ENCODE data around the gene KRTAP16-1.
"Not testable (repeated sequence)": the region's sequence is repeated elsewhere in the genome, so short reads cannot be mapped to it uniquely, and the experiment has no call there.

The KRTAP16-1 gene

GRCh38 chr17:41308918-41309359, at the start of gene KRTAP16-1:
TSS of gene KRTAP16-1 (minus strand) at chr17:41309309. CDS start at chr17:41309253, 56 bp downstream.
- Mint-ChIP-seq H3K27ac (peak within 1 kb of the TSS; percentile 93), H3K4me3 (peak within 1 kb of the TSS; percentile 81), H3K36me3 (peaks cover 2% of the 10 kb centered on the region), H3K9me3 (no peaks in the 10 kb centered on the region), H3K4me1 (peaks cover 67% of the 10 kb centered on the region), H3K27me3 (no peaks in the 10 kb centered on the region)

GRCh38 chr17:41354536-41354935, 45.4 kb upstream of the KRTAP16-1 start:
- Mint-ChIP-seq H3K4me1 (peaks cover 12% of the 10 kb centered on the region), H3K4me3 (no peak overlapping the region), H3K36me3 (peaks cover 2% of the 10 kb centered on the region), H3K9me3 (peaks cover 4% of the 10 kb centered on the region), H3K27ac (no peak overlapping the region), H3K27me3 (no peaks in the 10 kb centered on the region)

- Mint-ChIP-seq H3K27me3 (no peaks in the 10 kb centered on the region), H3K4me1 (peaks cover 12% of the 10 kb centered on the region), H3K9me3 (peaks cover 4% of the 10 kb centered on the region), H3K27ac (no peak overlapping the region), H3K4me3 (no peak overlapping the region), H3K36me3 (peaks cover 2% of the 10 kb centered on the region)
These were observed 43.7 kb upstream of the KRTAP16-1 start for GRCh38 chr17:41352597-41353366.

GRCh38 chr17:41351177-41351576, 42.1 kb upstream of the KRTAP16-1 start:
- Mint-ChIP-seq H3K9me3 (no peaks in the 10 kb centered on the region), H3K36me3 (no peaks in the 10 kb centered on the region), H3K4me3 (no peak overlapping the region), H3K27me3 (no peaks in the 10 kb centered on the region), H3K27ac (no peak overlapping the region), H3K4me1 (peaks cover 12% of the 10 kb centered on the region)

GRCh38 chr17:41350381-41350878, 41.3 kb upstream of the KRTAP16-1 start, which contains the start of gene KRT33A:
TSS of gene KRT33A (minus strand) at chr17:41350828. CDS start at chr17:41350767, 61 bp downstream.
- H3K4me3 Mint-ChIP-seq, H3K9me3 Mint-ChIP-seq, H3K27ac Mint-ChIP-seq, H3K27me3 Mint-ChIP-seq, H3K36me3 Mint-ChIP-seq: not testable (repeated sequence)
- H3K4me1 Mint-ChIP-seq, result peaks cover 12% of the 10 kb centered on the region

- peaks cover 3% of the 10 kb centered on the region for H3K36me3 Mint-ChIP-seq
- no peak overlapping the region for H3K27ac Mint-ChIP-seq
- H3K4me3 Mint-ChIP-seq, result no peak overlapping the region
- no peaks in the 10 kb centered on the region for H3K27me3 Mint-ChIP-seq
- peaks cover 17% of the 10 kb centered on the region for H3K4me1 Mint-ChIP-seq
- H3K9me3 Mint-ChIP-seq, result peaks cover 4% of the 10 kb centered on the region
These were observed 39.0 kb upstream of the KRTAP16-1 start for GRCh38 chr17:41347869-41348760.

- H3K4me1 Mint-ChIP-seq, result peaks cover 24% of the 10 kb centered on the region
- H3K9me3 Mint-ChIP-seq, H3K27me3 Mint-ChIP-seq, H3K36me3 Mint-ChIP-seq, H3K27ac Mint-ChIP-seq, H3K4me3 Mint-ChIP-seq: not testable (repeated sequence)
These were observed 37.3 kb upstream of the KRTAP16-1 start for GRCh38 chr17:41346421-41346820.

GRCh38 chr17:41345992-41346391, 36.9 kb upstream of the KRTAP16-1 start:
- H3K36me3 Mint-ChIP-seq, result peaks cover 8% of the 10 kb centered on the region
- H3K4me3 Mint-ChIP-seq, result no peak overlapping the region
- H3K27me3 Mint-ChIP-seq, result no peaks in the 10 kb centered on the region
- H3K27ac Mint-ChIP-seq, result no peak overlapping the region
- H3K9me3 Mint-ChIP-seq, result peaks cover 6% of the 10 kb centered on the region
- peaks cover 26% of the 10 kb centered on the region for H3K4me1 Mint-ChIP-seq

GRCh38 chr17:41343029-41343428, 33.9 kb upstream of the KRTAP16-1 start:
- Mint-ChIP-seq H3K4me3 (peak overlapping the region; percentile 8), H3K36me3 (peaks cover 8% of the 10 kb centered on the region), H3K27me3 (no peaks in the 10 kb centered on the region), H3K27ac (no peak overlapping the region), H3K9me3 (peaks cover 6% of the 10 kb centered on the region), H3K4me1 (peaks cover 55% of the 10 kb centered on the region)

GRCh38 chr17:41340934-41341861, 32.1 kb upstream of the KRTAP16-1 start:
- Mint-ChIP-seq H3K36me3 (peaks cover 8% of the 10 kb centered on the region), H3K9me3 (peaks cover 6% of the 10 kb centered on the region), H3K27me3 (no peaks in the 10 kb centered on the region), H3K4me1 (peaks cover 66% of the 10 kb centered on the region), H3K27ac (peak overlapping the region; percentile 69), H3K4me3 (peak overlapping the region; percentile 66)

- Mint-ChIP-seq H3K36me3 (peaks cover 8% of the 10 kb centered on the region), H3K4me1 (peaks cover 73% of the 10 kb centered on the region), H3K4me3 (peak overlapping the region; percentile 66), H3K27ac (peak overlapping the region; percentile 7), H3K9me3 (peaks cover 6% of the 10 kb centered on the region), H3K27me3 (no peaks in the 10 kb centered on the region)
These were observed 31.4 kb upstream of the KRTAP16-1 start for GRCh38 chr17:41340494-41340893.

GRCh38 chr17:41339571-41340172, 30.6 kb upstream of the KRTAP16-1 start:
- H3K27me3 Mint-ChIP-seq, result no peaks in the 10 kb centered on the region
- H3K9me3 Mint-ChIP-seq, result peaks cover 6% of the 10 kb centered on the region
- peaks cover 81% of the 10 kb centered on the region for H3K4me1 Mint-ChIP-seq
- H3K27ac Mint-ChIP-seq, result peak overlapping the region; percentile 48
- peak overlapping the region; percentile 66 for H3K4me3 Mint-ChIP-seq
- peaks cover 8% of the 10 kb centered on the region for H3K36me3 Mint-ChIP-seq

GRCh38 chr17:41338961-41339485, 29.9 kb upstream of the KRTAP16-1 start:
- Mint-ChIP-seq H3K4me3 (peak overlapping the region; percentile 53), H3K9me3 (peaks cover 6% of the 10 kb centered on the region), H3K27ac (peak overlapping the region; percentile 20)

GRCh38 chr17:41335747-41336146, 26.6 kb upstream of the KRTAP16-1 start:
- no peaks in the 10 kb centered on the region for H3K36me3 Mint-ChIP-seq
- H3K4me3 Mint-ChIP-seq, result no peak overlapping the region
- H3K27ac Mint-ChIP-seq, result peak overlapping the region; percentile 59
- peaks cover 71% of the 10 kb centered on the region for H3K4me1 Mint-ChIP-seq
- H3K9me3 Mint-ChIP-seq, result no peaks in the 10 kb centered on the region
- no peaks in the 10 kb centered on the region for H3K27me3 Mint-ChIP-seq

More at GRCh38 chr17:41338961-41339485, 29.9 kb upstream of the KRTAP16-1 start:
- Mint-ChIP-seq H3K36me3 (peaks cover 8% of the 10 kb centered on the region), H3K27me3 (no peaks in the 10 kb centered on the region), H3K4me1 (peaks cover 87% of the 10 kb centered on the region)
